Stomach (tissue), 4 donors: Measurements from ENCODE around the gene STAT4.

Experiments used
- EP300 ChIP-seq: sonication (generic); formaldehyde crosslinking; IDR thresholded peaks from one replicate; pipeline ENCODE4 v1.6.1; 2017; ENCODE audit warnings: antibody characterized with exemption
- POLR2AphosphoS5 ChIP-seq, 3 donors: sonication (generic); formaldehyde crosslinking; IDR thresholded peaks; one replicate each; pipeline ENCODE4 v1.6.1; 2016; ENCODE audit warnings: antibody characterized with exemption in 3 of 3
- TF ChIP-seq, protein P1 (sequence below), 7 experiments: fragments of 450-650 bp in 4 of 7; fragments of 200-600 bp in 3 of 7; sonication (generic) in 3 of 7; IDR thresholded peaks; one replicate each; pipeline ENCODE4 v1.5.1; 2016 to 2019; ENCODE audit warnings: antibody characterized with exemption in 7 of 7, control low read depth in 2 of 7, mild to moderate bottlenecking in 1 of 7

GRCh38 chr2:191117341-191117740 lies 33.5 kb downstream of the STAT4 start:
- TF ChIP-seq EP300 (no peak), POLR2AphosphoS5 (IDR thresholded peaks at IDR 0.05) (no peak)
- TF ChIP-seq, protein P1, sequence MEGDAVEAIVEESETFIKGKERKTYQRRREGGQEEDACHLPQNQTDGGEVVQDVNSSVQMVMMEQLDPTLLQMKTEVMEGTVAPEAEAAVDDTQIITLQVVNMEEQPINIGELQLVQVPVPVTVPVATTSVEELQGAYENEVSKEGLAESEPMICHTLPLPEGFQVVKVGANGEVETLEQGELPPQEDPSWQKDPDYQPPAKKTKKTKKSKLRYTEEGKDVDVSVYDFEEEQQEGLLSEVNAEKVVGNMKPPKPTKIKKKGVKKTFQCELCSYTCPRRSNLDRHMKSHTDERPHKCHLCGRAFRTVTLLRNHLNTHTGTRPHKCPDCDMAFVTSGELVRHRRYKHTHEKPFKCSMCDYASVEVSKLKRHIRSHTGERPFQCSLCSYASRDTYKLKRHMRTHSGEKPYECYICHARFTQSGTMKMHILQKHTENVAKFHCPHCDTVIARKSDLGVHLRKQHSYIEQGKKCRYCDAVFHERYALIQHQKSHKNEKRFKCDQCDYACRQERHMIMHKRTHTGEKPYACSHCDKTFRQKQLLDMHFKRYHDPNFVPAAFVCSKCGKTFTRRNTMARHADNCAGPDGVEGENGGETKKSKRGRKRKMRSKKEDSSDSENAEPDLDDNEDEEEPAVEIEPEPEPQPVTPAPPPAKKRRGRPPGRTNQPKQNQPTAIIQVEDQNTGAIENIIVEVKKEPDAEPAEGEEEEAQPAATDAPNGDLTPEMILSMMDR (IDR thresholded peaks at IDR 0.05): no peak
